HG03280 (cell line): ENCODE measurements around the gene NXN.
"Not testable (repeated sequence)": the region's sequence is repeated elsewhere in the genome, so short reads cannot be mapped to it uniquely, and the experiment has no call there.

Source experiments
- ATAC-seq: cut with Tn5 transposase; IDR thresholded peaks from one replicate; pipeline ENCODE4 v1.9.1; 2021; ENCODE audit warnings: mild to moderate bottlenecking, moderate library complexity; ENCODE audit not compliant: unreplicated experiment

NXN gene

DNA sequence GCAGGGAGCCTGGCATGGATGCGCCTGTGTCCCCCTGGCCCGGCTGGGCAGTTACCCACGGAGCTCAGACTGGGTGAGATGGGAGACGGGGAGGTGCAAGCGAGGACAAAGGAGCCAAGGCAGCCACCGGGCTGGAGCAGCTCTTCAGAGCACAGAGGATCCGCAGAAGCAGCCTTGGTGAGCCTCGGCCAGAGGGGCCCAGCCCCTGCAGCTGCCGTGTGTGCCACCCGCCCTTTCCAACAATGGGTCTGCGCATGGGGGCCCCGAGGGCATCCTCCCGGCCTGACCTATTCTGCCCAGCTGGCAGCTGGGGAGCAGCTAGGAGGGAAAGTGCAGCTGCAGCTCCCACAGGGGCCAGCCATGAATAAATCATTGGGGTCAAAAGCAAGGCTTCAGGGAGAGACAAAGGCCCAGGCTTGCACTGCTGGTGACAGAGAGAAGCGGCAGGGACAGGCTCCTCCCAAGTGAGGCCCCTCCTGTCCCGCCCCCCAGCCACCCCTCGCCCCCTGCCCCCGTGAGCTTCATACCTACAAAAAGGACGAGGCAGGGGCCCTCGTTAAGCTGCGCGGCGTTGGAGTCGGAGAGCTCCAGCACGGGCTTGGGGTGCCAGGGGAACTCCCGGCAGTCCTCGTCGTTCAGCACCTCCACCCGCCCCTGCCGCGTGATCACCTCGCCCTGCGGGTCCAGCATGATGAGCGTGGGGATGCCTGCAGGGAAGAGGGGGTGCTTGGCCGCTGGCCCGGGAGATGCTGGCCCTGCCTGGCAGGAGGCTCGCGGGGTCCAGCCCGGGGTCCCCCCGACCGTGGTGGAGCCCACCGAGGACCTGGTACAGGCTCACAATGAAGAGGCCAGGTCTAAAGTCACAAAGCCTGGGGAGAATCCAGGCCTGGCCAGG lies 174.8 kb downstream of the NXN start:
- no peak for ATAC-seq

DNA sequence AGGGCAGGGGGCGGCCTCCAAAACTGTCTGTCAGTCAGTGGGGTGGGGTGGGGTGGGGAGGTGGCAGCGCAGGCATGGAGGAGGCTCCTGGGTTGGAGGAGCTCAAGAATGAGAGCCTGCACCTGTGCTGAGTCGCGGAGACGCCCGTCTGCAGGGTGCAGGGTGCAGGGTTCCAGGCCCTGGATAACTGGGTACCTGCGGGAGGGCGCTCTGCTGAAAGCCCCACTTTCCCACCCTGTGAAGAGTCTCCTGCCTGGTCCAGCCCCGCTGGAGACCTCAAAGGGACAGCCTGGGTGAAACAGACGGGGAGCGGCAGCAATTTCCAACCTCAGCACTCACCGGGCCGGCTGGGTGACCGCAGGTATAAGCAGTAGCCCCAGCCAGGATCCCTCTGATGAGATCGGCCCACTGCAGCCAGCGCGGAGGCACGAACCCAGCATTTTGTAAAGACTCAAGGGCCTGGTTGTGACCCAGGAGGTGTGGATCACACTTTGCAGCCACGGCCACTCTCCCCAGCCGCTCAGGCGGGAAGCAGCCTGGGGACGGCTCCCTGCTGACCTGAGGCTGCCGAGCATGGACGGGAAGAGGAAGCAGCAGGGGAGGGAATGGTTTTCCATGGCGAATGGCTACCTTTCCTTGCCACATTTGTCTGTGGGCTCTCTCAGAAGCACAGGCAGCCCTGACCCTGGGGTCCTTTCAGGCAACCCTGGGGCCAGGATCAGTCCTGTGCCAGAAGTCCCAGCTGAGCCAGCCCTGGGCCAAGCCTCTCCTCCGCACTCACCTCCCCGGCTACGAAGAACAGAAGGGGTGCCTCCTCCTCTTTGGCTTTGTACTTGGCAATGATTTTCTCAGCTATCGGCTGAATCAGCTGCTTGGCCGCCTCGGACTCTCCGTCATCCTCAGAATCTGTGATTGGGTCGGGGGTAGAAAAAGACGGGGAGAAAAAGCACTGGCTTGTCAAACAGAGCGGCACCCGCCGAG lies 176.4 kb downstream of the NXN start:
- no peak for ATAC-seq

DNA sequence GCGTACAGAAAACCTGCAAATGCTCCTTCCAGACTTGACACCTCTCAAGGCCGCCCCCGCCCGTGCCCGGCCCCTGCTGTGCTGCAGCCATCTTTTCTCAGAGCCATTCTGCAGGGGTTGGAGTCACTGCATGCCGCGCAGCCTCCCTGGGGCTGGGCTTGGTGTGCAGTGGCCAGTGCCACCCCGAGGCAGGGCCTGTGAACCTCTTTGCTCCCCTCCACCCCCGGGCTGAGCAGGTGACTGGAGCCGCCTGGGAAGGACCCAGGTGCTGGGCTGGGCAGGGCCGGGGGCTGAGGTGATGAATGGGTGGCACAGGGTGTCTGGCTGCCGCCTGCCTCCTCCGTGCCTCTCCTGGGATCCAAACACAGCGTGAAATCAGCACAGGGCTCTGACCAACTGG lies 177.1 kb downstream of the NXN start:
- no peak for ATAC-seq

DNA sequence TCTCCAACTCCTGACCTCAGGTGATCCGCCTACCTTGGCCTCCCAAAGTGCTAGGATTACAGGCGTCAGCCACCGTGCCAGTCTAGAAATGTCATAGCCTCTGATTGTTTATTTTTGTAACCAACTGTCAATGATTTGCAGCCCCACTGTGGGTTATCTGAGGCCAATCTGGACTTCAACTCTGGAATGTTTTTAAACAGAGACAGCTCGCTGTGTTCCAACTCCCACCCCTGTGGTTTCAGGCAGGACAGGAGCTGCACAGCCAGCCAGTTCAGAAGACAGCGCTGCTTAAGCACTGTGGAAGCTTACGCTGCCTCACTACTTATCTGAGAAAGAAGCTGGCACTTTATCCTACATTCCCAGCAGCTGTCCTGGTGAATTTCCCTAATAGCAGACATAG lies 177.9 kb downstream of the NXN start:
- no peak for ATAC-seq

DNA sequence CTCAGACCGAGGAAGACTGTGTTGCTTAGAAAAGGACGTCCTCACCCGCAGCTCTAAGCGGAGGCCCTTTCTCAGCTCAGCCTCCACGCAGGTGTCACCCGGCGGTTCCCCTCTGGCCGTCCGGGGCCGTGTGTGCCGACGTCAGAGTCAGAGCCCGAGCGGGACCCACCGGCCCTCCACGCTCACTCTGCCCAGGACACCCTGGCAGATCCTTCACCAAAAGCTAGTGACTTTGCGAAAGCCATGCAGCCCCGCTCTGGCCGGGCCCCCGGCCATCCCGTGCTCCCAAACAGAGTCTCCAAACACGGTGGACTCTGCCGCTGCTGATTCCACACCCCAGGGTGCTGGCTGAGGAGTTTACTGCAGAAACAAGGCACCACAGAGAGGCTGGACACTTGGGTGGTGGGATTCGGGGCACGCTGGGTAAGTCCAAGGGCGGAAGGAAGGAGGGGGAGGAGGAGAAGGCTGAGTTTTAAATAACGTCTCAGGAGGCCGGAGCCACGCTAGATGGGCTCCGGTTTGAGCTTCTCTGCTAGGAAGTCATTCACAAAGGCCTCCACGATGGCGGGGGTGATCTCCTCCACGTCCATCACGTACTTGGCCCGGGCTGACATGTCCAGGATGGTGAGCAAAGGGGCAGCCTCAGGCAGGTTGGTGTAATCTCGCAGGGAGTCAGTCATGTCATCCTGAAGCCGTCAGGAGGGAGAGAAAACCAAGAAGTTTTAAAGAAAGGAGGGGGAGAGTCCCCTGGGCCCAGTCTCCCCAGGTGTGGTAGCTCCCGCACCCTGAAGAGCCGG lies 178.9 kb downstream of the NXN start:
- no peak for ATAC-seq

DNA sequence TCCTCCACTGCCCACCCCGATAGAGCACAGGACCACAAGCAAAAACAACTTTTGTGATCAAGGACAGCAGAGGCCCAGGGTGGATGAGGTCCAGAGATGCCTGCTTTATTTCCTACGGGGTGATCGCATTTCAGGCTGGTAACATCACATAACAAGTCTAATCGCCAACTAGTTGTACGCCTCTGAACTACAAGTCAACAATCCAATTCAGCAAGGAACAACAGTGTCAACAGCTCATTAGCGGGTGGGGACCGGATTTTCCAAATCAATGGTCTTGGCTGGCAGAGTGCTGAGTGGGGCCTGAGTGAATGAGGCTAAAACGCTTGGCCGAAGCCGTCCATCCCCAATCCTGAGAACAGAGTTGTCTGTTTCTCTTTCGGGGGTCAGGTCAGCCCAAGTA lies 180.3 kb downstream of the NXN start:
- ATAC-seq = no peak

DNA sequence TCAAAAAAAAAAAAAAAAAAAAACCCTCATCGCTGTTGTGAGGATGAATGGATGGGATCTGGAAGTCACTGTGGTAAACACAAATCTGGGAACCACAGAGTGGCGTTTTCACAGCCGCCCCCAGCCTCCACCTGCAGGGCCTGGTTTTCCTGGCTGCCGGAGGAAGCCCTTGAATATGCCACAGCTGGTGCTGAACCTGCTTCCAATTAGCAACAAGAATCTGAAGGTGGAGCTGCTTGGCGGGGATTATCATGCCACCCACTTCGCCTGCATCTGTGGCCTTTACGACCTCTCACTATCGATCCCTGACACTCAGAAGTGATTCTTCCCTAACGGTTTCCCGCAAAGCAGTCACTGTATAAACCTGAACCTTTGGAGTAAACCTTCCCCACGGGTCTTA lies 181.3 kb downstream of the NXN start:
- no peak for ATAC-seq

DNA sequence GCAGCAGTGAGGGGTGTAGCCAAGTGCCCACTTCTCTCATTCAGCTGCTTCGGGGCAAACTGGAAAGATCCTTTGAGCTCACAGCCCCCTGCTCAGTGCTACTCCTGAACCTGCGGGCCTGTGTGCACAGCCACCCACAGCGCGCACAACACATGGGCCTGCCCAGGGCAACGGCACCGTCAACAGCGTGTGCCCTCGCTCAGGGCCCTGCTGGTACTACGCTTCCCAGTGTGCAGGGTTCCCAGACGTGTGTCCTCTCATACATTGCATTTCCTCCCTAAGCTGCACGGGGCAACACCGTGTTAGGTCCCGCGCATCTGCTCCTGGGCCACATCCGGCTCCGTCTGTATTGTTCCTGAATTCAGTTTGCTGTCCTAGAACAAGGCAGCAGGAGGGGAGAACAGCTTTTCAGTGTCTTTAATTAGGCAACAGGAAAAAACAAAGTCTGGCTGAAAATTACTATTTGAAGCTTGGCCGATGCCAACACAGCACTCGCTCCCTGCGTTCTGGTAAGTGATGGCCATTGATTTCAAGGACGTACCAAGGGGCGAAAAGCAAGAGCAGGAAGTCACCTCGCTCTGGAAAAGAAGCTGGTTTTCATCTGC lies 182.2 kb downstream of the NXN start:
- ATAC-seq = no peak

DNA sequence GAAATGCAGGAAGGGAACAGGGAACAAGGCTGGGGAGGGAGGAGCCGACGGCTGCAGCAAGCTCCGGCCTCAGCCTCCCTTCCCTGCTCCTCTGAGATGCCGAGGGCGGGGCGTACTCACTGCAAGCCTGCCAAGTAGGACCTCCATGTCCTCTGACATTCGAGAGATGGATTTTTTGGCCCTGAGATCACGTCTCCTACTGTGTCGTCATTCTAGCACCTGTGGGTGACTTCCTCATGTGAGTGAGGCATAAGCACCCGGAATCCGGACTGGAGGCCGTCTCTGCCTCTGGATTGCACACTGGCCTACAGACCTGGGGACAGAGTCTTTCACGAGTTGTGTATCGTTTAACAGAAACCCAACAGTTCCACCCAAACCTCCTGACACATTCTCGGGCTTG lies 183.0 kb downstream of the NXN start:
- ATAC-seq = no peak

DNA sequence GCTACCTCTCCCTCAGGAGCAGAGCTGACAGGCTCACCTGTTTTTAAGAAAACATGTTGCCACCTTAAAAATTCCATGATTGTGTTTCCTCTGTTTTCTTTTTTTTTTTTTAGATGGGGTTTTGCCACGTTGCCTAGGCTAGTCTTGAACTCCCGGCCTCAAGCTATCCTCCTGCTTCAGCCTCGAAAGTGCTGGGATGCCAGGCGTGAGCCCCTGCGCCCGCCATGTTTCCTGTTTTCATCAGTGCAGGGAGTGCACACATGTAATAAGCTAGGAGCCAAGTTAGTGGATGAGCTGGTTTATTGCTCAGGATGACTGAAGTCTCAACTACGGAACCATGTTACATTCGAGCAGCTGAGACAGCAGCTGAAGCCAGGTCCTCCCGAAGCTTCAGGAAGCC lies 183.9 kb downstream of the NXN start:
- ATAC-seq = no peak

DNA sequence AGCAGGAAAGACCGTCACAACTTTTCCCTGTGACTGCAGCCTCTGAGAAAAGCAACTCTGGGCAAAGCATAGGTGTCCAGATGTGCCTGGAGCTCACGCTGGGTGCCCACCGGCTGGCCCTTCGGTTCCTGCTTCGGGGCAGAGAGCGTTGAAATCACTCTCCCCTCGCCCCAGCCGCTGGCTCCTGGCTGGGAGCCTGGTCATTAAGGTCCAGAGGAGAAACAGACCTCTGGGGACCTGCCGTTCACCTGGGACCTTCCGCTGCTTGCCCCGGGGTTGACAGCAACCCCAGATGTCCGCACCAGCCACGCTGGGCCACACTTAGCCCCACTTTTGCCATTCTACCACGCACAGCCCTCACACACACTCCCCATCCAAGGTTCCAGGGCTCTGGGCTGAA lies 184.3 kb downstream of the NXN start:
- no peak for ATAC-seq

DNA sequence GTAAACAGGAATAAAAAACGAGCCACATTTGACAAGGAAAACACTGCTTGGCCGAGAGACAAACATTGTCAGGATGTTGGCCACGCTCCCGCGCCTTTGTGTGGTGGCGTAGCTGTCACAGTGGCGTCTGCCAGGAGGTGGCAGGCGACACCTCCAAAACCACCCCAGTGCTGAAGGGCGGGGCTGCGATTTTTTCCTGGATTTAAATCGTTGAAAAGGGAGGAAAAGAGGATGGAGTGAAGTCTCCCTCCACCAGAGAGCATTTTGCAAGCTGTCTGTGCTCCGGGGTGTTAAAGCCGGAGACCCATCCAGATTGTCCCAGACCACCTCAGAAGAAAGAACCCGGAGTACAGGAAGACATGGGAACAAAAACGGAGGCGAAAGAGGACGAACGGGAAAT lies 184.7 kb downstream of the NXN start:
- ATAC-seq = no peak

DNA sequence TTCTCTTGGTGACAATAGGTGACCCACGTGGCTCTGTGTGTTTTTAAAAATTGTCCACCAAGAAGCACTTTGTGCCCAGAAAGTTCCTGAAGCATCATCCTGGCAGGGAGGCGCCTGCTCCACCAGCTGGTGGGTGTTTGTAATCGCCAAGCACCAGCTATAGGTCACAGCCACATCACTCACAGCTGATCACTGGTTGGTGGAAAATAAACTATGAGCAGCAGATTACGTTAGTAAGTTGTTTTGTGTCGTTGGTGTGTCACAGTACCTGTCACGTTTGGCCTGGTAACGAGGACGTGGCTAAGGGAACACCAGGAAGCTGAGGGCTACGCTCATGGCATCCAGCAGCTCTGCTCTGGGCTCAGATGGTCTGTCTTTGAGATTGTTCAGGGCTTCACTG lies 187.3 kb downstream of the NXN start:
- no peak for ATAC-seq

DNA sequence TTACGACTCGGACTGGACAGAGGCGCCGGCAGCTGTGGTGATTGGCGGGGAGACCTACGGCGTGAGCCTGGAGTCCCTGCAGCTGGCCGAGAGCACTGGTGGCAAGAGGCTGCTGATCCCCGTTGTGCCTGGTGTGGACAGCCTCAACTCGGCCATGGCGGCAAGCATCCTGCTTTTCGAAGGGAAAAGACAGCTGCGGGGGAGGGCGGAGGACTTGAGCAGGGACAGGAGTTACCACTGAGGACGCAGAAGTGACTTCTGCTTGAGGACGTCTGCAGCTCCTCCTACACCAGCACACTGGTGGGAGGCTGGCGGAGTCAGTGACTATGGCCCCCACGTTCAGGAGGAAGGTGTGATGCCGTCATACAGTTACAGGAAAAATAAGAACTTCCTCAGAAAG lies 187.7 kb downstream of the NXN start:
- ATAC-seq = no peak

DNA sequence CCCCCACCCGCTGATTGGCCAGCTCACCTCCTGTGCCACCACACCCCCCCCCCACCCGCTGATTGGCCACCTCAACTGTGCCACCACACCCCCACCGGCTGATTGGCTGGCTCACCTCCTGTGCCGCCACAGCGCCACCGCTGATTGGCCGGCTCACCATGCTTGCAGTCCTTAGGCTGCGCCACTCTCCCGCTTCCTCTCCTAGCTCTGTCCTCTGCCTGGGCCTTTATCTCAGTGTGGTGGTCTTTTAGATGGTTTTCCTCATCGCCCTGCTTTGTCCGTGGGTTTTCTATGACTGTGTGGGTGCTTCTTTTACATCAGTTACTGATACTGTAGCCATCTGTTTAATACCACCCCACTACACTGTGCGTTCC lies 188.7 kb downstream of the NXN start:
- ATAC-seq = not testable (repeated sequence)

DNA sequence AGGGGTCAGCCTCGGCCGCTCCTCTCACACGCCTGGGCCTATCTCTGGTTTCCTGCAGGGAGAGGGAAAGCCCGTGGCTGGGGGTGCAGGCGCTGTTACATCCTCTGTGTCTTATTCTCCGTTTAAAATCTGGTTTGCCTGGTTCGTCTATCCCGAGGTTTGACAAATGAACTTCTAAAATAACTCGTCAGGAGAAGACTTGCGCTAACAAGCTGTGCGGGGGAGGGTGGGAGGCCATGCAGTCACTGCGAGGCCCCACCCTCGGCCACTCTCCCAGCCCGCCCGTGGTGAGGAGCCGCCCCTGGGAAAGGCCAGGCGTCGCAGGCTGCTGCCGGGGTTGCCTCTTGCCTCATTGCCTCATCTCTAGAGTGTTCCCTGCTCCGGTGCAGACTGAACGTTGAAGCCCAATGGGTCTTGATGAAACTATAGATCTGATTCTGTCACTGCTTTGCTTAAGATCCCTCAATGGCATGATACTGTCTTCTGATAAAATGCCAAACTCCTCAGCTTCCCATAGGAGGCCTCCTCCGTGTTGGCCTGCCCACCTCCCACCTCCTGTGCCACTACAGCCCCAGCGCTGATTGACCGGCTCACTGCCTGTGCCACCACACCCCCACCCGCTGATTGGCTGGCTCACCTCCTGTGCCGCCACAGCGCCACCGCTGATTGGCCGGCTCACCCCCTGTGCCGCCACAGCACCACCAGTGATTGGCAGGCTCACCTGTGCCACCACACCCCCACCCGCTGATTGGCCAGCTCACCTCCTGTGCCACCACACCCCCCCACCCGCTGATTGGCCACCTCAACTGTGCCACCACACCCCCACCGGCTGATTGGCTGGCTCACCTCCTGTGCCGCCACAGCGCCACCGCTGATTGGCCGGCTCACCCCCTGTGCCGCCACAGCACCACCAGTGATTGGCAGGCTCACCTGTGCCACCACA lies 189.4 kb downstream of the NXN start:
- not testable (repeated sequence) for ATAC-seq

DNA sequence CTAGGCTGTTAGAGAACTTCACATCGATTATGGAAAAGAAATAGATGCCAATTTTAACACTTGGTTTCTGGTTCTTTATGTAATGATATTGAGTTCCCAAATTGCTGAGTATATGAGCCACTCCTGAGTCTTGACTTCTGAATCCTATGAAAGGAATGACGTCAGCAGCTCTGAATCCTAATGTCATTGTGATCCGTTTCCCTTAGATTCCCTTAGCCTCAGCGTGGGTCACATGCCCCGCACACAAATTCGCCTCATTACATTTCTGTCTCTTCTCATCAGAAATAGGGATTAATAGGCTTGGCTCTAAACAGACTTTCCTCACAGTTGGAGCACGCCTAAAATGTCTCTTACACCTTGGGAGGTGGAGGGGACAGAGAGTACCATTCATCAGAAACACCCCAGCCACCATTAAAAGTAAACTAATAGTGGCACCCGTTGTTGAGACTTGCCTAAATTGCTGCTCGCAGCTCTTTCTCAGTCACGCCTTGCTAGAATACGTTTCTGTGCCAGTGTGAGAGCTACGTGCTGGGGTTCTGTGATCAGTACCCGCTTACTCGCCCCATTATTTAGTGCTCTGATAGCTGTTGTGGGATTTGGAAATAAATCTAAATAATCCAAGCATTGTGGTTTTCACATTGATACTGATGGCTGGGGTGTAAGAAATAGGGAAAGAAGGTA lies 190.3 kb downstream of the NXN start:
- no peak for ATAC-seq

DNA sequence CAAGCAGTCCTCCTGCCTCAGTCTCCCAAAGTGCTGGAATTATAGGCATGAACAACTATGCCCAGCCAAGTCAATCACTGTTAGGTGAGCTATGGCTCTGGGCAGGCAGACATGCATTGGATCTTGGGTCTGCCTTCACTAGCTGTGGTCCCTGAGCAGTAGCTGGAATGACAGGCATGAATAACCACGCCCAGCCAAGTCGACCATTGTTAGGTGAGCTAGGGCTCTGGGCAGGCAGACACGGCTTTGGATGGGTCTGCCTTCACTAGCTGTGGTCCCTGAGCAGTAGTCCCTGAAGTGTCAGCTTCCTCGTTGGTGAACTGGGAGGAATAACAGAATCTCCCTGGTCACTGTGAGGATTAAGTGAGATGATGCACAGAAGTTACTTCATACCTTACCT lies 191.0 kb downstream of the NXN start:
- no peak for ATAC-seq

DNA sequence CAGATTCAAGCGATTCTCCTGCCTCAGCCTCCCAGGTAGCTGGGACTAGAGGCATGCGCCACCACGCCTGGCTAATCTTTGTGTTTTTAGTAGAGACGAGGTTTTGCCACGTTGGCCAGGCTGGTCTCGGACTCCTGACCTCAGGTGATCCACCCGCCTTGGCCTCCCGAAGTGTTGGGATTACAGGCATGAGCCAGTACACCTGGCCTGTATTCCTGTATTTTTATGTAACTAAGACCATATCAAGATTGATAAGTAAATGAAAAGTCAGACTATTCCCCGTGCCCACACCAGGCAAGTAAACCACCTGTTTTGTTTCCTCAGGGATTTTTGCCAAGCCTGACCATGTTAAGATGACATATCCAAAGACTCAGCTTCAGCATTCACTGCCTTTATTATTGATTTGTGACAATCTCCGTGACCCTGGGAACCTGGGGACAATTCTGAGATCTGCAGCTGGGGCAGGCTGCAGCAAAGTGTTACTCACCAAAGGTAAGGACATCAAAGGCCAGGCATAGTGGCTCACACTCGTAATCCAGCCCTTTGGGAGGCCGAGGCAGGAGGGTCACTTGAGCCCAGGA lies 191.8 kb downstream of the NXN start:
- ATAC-seq = no peak
